PC-9 (cell line): Measurements from ENCODE around the gene AFAP1. TPM values are rescaled to one million over a fixed set of nuclear protein-coding genes. Genes with fewer than 3 reads are reported as not detected.

ENCODE experiments used
- BruUV-seq: library from RNA; stranded (reverse); fragments of 400-500 nt; replicated peaks from 2 replicates; lab custom pipeline; 2021; lab: Mats Ljungman, UMichigan
- CTCF ChIA-PET: fragments of 300-600 bp; sonication (Branson Sonifier 250); formaldehyde crosslinking; loops from one replicate; lab custom pipeline; 2022; ENCODE audit warnings: antibody characterized with exemption; lab: Charles Lee
- POLR2A ChIA-PET: fragments of 300-600 bp; sonication (Branson Sonifier 250); formaldehyde crosslinking; loops from one replicate; lab custom pipeline; 2022; ENCODE audit warnings: antibody characterized with exemption; ENCODE audit not compliant: unreplicated experiment; lab: Charles Lee
- DNase-seq, 2 experiments: peaks; one replicate each; pipeline versions ENCODE4 v3.0.0 to v3.0.0-alpha.2; 2015 to 2022; ENCODE audit warnings: mixed read lengths in 1 of 2
- H2AFZ ChIP-seq: fragments of 200-600 bp; sonication (generic); 2 replicates; pipeline ENCODE4 v1.8.1; 2017; ENCODE audit warnings: antibody characterized with exemption
- H3F3A ChIP-seq: fragments of 200-600 bp; sonication (generic); 2 replicates; pipeline ENCODE4 v1.8.1; 2017; ENCODE audit warnings: antibody characterized with exemption, mild to moderate bottlenecking, low read depth; ENCODE audit not compliant: insufficient read depth
- H3K27ac ChIP-seq: fragments of 200-600 bp; sonication (generic); 2 replicates; pipeline ENCODE4 v1.6.1; 2016; ENCODE audit warnings: mixed run types
- H3K27me3 ChIP-seq: fragments of 200-600 bp; sonication (generic); 2 replicates; pipeline ENCODE4 v1.6.1; 2016; ENCODE audit warnings: low read depth, mixed run types; ENCODE audit not compliant: insufficient read depth
- H3K36me3 ChIP-seq: fragments of 200-600 bp; sonication (generic); 2 replicates; pipeline ENCODE4 v1.6.1; 2016; ENCODE audit warnings: low read depth, mixed run types
- H3K4me1 ChIP-seq: fragments of 200-600 bp; sonication (generic); replicated peaks from 2 replicates; pipeline ENCODE4 v1.6.1; 2016; ENCODE audit warnings: mixed run types; ENCODE audit not compliant: insufficient read depth
- H3K4me2 ChIP-seq: fragments of 200-600 bp; sonication (generic); 2 replicates; pipeline ENCODE4 v1.6.1; 2017; ENCODE audit warnings: mixed run types
- H3K4me3 ChIP-seq: fragments of 200-600 bp; sonication (generic); 2 replicates; pipeline ENCODE4 v1.6.1; 2016; ENCODE audit warnings: mixed run types
- H3K79me2 ChIP-seq: fragments of 200-600 bp; sonication (generic); 2 replicates; pipeline ENCODE4 v1.6.1; 2017; ENCODE audit warnings: low read depth, mixed run types
- H3K9me2 ChIP-seq: fragments of 200-600 bp; sonication (generic); 2 replicates; pipeline ENCODE4 v1.8.1; 2017; ENCODE audit warnings: mild to moderate bottlenecking; ENCODE audit not compliant: insufficient read depth
- H3K9me3 ChIP-seq: fragments of 200-600 bp; sonication (generic); 2 replicates; pipeline ENCODE4 v1.8.1; 2016; ENCODE audit warnings: low read depth; ENCODE audit not compliant: insufficient read depth
- H4K20me1 ChIP-seq: fragments of 200-600 bp; sonication (generic); 2 replicates; pipeline ENCODE4 v1.8.1; 2017; ENCODE audit not compliant: insufficient read depth
- EZH2 ChIP-seq: fragments of 200-600 bp; sonication (generic); IDR thresholded peaks from 2 replicates; pipeline ENCODE4 v1.8.0; 2017; ENCODE audit warnings: antibody characterized with exemption, low read depth
- intact Hi-C: fragments of 100-400 bp; cut with micrococcal nuclease; formaldehyde crosslinking; loops from one replicate; pipeline ENCODE4 v1.10.0; 2022; ENCODE audit not compliant: unreplicated experiment
- total RNA-seq: library from RNA; stranded (reverse); gene quantifications from 2 replicates; pipeline ENCODE4 v1.2.3, GENCODE V29; 2021
- TF ChIP-seq, protein P1 (sequence below): fragments of 200-600 bp; sonication (generic); conservative IDR thresholded peaks from 2 replicates; pipeline ENCODE4 v1.6.1; 2017; ENCODE audit warnings: mixed run types, antibody characterized with exemption, mild to moderate bottlenecking, moderate library complexity

The AFAP1 gene
- total RNA-seq, 1 experiment from 2014 or later, result 69.6 TPM

DNA sequence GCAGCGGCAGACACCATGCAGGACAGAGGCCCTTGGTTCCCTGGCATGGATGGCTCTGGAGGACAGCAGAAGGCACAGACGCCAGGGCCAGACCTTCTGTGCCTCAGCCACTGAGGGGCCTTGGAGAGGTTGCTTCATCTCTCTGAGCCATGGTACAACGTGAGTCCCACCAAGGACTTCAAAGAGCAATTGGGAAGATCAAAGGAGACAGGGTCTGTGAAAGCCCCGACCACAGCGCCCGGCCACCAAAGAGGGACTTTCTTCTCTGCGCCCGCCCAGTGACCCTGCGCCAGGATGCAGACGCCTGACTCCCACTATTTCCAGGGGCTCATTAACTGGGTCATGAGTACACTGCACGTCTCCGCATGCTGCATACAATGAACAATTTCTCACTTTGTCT is 174.0 kb downstream of the AFAP1 start:
- no peaks in the 10 kb centered on the region for H3K27me3 ChIP-seq
- no peaks in the 10 kb centered on the region for H3K9me2 ChIP-seq
- no peaks in the 10 kb centered on the region for H3K9me3 ChIP-seq
- H2AFZ ChIP-seq, result no peak overlapping the region
- BruUV-seq, result no TSS peak
- no peaks in the 10 kb centered on the region for H3K4me1 ChIP-seq
- intact Hi-C loops, result no loop called here
- ChIA-PET CTCF (no interaction called here), POLR2A (no interaction called here)
- peaks cover 96% of the 10 kb centered on the region for H4K20me1 ChIP-seq
- peaks cover 68% of the 10 kb centered on the region for H3K79me2 ChIP-seq
- H3K4me3 ChIP-seq, result no peak overlapping the region
- TF ChIP-seq, protein P1, sequence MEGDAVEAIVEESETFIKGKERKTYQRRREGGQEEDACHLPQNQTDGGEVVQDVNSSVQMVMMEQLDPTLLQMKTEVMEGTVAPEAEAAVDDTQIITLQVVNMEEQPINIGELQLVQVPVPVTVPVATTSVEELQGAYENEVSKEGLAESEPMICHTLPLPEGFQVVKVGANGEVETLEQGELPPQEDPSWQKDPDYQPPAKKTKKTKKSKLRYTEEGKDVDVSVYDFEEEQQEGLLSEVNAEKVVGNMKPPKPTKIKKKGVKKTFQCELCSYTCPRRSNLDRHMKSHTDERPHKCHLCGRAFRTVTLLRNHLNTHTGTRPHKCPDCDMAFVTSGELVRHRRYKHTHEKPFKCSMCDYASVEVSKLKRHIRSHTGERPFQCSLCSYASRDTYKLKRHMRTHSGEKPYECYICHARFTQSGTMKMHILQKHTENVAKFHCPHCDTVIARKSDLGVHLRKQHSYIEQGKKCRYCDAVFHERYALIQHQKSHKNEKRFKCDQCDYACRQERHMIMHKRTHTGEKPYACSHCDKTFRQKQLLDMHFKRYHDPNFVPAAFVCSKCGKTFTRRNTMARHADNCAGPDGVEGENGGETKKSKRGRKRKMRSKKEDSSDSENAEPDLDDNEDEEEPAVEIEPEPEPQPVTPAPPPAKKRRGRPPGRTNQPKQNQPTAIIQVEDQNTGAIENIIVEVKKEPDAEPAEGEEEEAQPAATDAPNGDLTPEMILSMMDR, result no peak
- TF ChIP-seq EZH2, result no peak
- no peak for DNase-seq
- no peak overlapping the region for H3K4me2 ChIP-seq
- no peaks in the 10 kb centered on the region; the same call in 1 of the 2 replicates for H3K36me3 ChIP-seq
- peaks cover 36% of the 10 kb centered on the region; the same call in 1 of the 2 replicates for H3F3A ChIP-seq
- H3K27ac ChIP-seq, result no peak overlapping the region

DNA sequence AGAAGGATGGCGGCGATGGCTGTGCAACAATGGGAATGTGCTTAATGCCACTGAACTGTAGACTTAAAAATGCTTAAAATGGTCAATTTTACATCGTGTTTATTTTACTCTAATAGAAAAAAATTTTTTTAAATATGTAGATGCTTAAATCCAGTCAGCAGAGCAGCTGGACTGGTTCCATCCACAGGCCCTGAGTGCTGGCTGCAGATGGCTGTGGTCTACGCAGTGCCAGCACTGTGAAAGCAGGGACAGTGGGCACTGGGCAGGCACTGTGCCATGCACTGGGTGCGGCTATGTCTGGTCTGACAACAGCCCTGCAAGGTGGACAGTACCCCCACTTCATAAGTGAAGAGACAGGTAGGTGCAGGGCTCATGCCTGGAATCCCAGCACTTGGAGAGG is 175.2 kb downstream of the AFAP1 start:
- peaks cover 8% of the 10 kb centered on the region; the same call in 1 of the 2 replicates for H3K4me1 ChIP-seq

DNA sequence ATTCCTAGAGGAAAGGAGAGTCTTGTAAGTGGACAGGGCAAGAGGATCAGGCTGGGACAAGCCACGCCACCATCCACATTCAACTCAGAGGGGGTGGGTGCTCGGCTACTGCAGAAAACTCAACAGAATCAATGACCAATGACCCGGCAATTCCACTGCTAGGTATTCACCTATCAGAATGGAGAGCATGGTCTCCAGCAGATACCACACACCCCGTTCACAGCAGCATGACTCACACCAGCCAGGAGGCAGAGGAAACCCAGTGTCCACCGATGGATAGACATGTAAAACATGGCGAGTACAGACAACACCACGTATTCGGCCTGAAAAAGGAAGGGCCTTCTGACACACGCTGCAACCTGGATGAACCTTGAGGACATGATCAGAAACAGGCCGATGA is 175.9 kb downstream of the AFAP1 start:
- peaks cover 40% of the 10 kb centered on the region; the same call in 1 of the 2 replicates for H3F3A ChIP-seq
- CTCF ChIA-PET, result no interaction called here
- H3K27ac ChIP-seq, result no peak overlapping the region

More for the DNA sequence above, 175.2 kb downstream of the AFAP1 start:
- ChIA-PET POLR2A (no interaction called here), CTCF (no interaction called here)
- peaks cover 80% of the 10 kb centered on the region for H3K79me2 ChIP-seq
- H4K20me1 ChIP-seq, result peaks cover 98% of the 10 kb centered on the region
- no peaks in the 10 kb centered on the region for H3K9me2 ChIP-seq
- no peaks in the 10 kb centered on the region for H3K9me3 ChIP-seq
- H2AFZ ChIP-seq, result no peak overlapping the region
- no peak overlapping the region for H3K27ac ChIP-seq
- no peaks in the 10 kb centered on the region; the same call in 1 of the 2 replicates for H3K36me3 ChIP-seq
- H3K4me3 ChIP-seq, result no peak overlapping the region
- no peak for DNase-seq
- H3K27me3 ChIP-seq, result no peaks in the 10 kb centered on the region
- peaks cover 35% of the 10 kb centered on the region; the same call in 1 of the 2 replicates for H3F3A ChIP-seq
- no TSS peak for BruUV-seq
- TF ChIP-seq EZH2, result no peak
- TF ChIP-seq, protein P1, result no peak
- no peak overlapping the region for H3K4me2 ChIP-seq
- intact Hi-C loops, result loop anchor here (5.0 kb wide), 1 partner anchor 223 kb away; no protein-coding TSS in a partner anchor

More for the DNA sequence above, 175.9 kb downstream of the AFAP1 start:
- TF ChIP-seq EZH2, result no peak
- TF ChIP-seq, protein P1, result no peak
- H4K20me1 ChIP-seq, result peaks cover 98% of the 10 kb centered on the region
- H3K36me3 ChIP-seq, result no peaks in the 10 kb centered on the region; the same call in 1 of the 2 replicates
- H3K9me3 ChIP-seq, result no peaks in the 10 kb centered on the region
- no peaks in the 10 kb centered on the region for H3K9me2 ChIP-seq
- no TSS peak for BruUV-seq
- intact Hi-C loops, result loop anchor here (5.0 kb wide), 1 partner anchor 224 kb away; no protein-coding TSS in a partner anchor
- no peak overlapping the region for H2AFZ ChIP-seq
- peaks cover 8% of the 10 kb centered on the region; the same call in 1 of the 2 replicates for H3K4me1 ChIP-seq
- H3K79me2 ChIP-seq, result peaks cover 84% of the 10 kb centered on the region
- H3K4me3 ChIP-seq, result no peak overlapping the region
- H3K27me3 ChIP-seq, result no peaks in the 10 kb centered on the region
- POLR2A ChIA-PET, result no interaction called here
- DNase-seq, result no peak
- H3K4me2 ChIP-seq, result no peak overlapping the region
